ENCODE data around the gene TUG1.

Gene TUG1

GRCh38 chr22:30947816-30948454 lies 21.1 kb upstream of the TUG1 start:
- no peak for DNase-seq

GRCh38 chr22:30948930-30949342 lies 20.1 kb upstream of the TUG1 start:
- DNase-seq, result no peak

- DNase-seq, result no peak
Observed at GRCh38 chr22:30949934-30950660, 19.0 kb upstream of the TUG1 start.

GRCh38 chr22:30953206-30953605 lies 15.9 kb upstream of the TUG1 start:
- no peak for DNase-seq

- no peak for DNase-seq
Observed at GRCh38 chr22:30955153-30955552, 13.9 kb upstream of the TUG1 start.

- DNase-seq, result no peak
Observed at GRCh38 chr22:30964858-30965257, 4.2 kb upstream of the TUG1 start.

DNA sequence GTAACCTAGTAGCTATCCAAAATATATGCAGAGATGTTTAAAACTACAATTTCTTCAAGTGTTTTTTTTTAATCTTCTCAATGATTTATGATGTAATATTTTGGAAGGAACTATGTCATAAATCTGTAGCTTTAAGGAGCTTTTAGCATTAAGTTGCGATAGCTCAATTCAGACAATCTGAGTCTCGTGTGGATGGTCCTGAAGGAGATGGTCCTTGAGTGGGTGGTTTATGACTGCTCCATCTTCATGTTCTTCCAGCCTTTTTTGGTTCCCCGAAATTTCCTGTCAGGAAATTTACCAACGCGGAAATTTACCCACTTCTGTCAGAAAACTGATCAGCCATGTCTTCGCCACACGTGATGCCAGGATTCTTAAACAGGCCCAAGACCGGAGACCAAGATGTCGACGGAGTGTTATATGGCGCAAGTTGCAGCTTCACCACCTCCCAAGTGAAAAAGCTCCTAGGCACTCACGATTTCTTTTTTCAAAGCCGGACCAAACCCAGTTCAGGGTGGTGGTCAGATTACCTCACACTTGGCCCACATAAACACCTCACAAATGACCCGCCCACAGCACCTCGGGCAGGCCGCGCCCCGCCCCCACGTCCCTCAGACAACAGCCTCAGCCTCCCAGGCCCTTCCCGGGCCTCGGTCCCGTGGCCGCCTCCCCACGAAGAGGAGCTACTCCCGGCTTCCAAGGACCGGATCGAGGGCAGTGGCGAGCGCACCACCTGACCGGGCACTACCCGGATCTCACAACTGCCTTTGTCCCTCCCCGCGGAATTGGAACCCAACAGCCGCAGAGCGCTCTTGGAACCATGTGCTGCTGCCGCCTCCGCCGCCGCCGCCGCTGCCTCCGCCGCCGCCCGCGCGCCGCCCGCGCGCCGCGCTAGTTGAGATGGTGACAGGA lies 796 bp upstream of the TUG1 start, which contains the start of gene MORC2:
Gene MORC2 (minus strand): TSS at position 760 of the 909 bp plus-strand sequence. CDS start 885 bp downstream, outside the sequence.
- no peak for DNase-seq

GRCh38 chr22:30969532-30970355 lies 679 bp downstream of the TUG1 start:
- peak; percentile 19 for DNase-seq

DNA sequence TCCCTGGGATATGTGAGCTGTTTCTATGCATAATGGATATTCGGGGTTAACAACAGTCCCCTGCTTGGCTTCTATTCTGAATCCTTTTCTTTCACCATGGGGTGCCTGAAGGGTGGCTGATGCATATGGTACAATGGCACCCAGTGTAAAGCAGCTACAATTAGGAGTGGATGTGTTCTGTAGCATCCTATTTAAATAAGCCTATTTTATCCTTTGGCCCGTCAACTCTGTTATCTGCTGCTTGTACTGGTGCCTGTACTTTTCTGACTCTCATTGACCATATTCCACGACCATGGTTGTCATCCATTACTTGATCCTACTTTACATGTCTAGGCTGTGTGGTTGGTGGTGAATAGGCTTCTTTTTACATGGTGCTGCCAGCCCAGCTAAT lies 1.3 kb downstream of the TUG1 start:
- no peak for DNase-seq

- DNase-seq, result no peak
Observed at GRCh38 chr22:30978304-30978962, 9.4 kb downstream of the TUG1 start.

DNA sequence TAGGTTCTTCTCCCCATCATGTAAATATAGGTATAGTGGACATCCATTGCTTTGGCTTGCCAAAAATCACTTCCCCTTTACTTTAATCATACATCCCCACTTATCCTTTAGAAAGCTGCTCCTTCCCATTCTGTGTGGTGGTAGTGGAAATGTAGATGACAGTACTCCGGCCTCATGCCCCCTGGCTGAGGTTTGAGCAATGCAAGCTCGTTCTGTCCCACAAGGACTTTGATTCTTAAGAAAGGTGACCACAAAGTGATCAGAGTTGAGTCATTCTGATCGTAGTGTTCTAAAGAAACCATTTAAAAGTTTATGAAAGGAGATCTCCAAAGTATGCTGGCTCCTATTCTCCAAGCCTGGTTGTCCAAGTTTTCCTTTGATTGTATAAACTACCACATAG lies 10.9 kb downstream of the TUG1 start:
- no peak for DNase-seq

DNA sequence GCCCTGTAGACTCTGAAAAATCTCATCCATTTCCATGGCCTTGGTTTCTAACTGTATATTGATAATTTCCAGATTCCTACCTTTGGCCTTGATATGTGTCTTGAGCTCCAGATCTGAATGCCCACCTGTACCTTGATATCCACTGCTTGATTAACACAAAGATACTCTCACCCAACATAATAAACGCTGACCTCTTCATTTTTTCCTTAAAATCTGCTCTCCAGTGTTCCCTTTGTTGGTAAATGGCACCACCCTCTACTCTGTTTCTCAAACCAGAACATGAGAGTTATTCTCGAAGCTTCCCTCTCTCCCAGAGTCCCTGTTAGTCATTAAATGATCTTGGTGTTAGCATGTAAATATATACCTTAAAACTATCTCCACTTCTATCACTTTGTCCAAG lies 13.4 kb downstream of the TUG1 start:
- no peak for DNase-seq

- no peak for DNase-seq
Observed at GRCh38 chr22:30984317-30984716, 15.3 kb downstream of the TUG1 start.

GRCh38 chr22:30985561-30986208 lies 16.6 kb downstream of the TUG1 start:
- no peak for DNase-seq

DNA sequence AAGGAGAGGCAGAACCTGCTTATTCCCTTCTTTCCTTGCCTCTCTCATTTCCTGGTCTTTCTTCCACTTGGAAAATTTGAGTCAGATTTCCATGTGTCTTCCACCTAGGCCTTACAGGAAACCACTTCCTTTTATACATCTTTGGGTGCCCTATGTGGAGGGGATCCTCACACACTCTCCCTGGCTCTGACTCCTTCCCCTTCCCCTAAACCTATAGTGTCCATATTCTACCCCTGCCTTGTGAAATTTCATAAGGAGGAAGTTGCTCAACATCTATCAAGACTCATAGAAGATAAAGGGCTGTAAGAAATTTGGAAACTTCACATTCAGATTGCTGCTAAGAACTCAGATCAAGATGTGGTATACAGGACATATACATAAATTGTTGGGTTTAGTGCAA lies 20.4 kb downstream of the TUG1 start:
- no peak for DNase-seq

DNA sequence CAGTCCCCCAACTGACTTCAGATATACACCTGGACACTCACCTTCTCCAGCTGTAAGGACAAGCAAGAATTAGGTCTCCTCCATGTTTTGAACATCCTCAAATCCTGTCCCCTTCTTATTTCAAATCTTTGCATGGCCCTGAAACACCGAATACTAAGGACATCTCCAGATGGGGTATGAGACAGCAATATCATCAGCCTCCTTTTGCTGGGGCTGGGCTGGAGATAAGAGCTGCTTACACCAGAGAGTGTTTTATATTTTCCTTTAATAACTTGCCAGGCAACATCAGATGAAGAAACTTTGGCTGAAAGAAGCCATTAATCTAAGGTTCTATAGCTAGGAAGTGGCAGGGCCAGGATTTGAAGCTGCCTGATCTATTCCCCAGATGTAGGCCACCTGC lies 21.6 kb downstream of the TUG1 start:
- DNase-seq, result no peak

- DNase-seq, result no peak
Observed at GRCh38 chr22:30992565-30992964, 23.5 kb downstream of the TUG1 start.

DNA sequence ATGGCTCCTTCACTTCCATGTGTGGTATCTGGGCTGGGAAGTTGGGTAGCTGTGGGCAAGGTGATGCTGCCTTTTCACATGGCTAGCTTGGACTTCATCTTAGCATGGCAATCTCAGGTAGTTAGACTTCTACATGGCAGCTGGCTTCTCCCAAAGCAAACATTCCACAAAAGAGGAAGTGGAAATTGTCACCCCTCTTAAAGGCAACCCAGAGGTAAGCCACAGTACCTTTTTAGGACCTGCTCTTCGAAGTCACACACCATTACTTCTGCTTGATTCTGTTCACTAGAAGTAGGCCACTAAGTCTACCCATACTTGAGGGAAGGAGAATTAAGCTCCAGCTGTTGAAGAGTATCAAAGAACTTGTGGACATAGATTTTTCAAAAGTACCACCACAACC lies 25.9 kb downstream of the TUG1 start:
- DNase-seq, result no peak

DNA sequence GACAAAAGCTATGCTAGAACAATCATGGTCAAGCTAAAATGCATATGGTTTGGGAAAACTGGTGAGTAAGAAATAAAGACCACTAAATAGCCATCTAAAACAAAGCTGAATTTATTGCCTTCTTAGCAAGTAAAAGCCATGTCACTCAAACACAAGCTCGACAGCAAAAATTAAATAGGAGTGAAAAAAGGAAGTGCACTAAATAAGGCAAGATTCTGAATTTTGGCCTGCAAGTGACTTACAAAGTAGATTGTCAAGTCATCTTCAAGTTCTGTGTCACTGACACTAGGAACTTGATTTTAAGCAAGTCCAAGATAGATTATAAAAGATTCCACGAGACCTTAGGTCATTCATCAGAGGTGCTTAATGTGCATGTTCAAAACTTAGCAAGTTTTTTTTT lies 27.4 kb downstream of the TUG1 start:
- no peak for DNase-seq

GRCh38 chr22:30998329-30998728 lies 29.3 kb downstream of the TUG1 start:
- no peak for DNase-seq

DNA sequence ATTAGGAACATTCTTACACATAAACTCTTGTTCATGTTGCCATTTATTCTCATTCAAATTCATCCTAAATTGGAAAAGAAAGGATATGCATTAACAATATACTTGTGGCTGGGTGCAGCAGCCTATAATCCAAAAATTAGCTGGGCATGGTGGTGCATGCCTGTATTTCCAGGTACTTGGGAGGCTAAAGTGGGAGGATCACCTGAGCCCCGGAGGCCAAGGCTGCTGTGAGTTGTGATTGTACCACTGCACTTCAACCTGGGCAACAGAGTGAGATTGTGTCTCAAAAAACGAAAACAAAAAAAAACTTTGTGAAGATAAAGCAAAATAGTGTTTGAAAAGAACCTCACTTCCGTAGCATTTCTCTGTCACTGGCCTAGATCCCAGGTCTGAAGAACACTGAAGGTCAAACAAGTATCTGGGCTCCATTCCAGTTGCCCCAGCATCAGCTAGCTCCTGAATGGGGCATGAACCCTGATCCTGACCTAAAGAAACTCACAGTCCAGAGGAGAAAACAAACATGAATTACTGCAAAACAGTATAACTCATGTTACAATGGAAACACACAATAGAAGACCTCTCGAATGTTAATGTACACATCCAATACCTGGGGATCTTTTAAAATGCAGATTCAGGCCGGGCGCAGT lies 32.2 kb downstream of the TUG1 start:
- DNase-seq, result no peak

Data from stimulated activated CD4-positive, alpha-beta T cell treated with anti-CD3 and anti-CD28 coated beads, Interleukin-12 subunit alpha, Interleukin-12 subunit beta, amount 100 ng/mL, for 4 hours (primary cell).